ENCODE data around the gene GALM.

DNA sequence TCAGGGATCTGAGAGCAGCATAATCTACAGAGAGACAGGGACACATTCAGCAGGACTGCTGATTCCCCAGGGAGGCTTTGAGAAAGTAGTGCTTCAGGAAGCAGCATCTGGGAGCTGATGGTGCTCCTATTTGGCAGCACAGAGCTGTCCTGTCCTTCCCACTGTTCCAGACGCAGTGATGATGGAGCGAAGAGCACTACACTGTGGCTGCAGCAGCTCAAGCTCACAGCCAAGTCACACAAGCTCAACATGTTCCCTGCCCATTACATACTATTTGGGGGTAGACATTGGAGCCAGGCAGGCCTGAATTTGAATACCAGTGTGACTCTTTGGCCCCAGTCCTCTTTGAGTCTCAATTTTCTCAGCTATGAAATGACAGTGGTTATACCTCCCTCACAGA, 15.2 kb upstream of the GALM start:
- TF ChIP-seq ZNF639 (tag by site-specific recombination; IDR thresholded peaks at IDR 0.05) (no peak), SALL2 (tag by site-specific recombination; IDR thresholded peaks at IDR 0.05; ENCODE audit: borderline replicate concordance) (no peak), ZFP3 (tag by site-specific recombination; IDR thresholded peaks at IDR 0.05; ENCODE audit: low read depth) (no peak), ZFP41 (tag by site-specific recombination; IDR thresholded peaks at IDR 0.05; ENCODE audit: borderline replicate concordance) (no peak), REPIN1 (tag by site-specific recombination; IDR thresholded peaks at IDR 0.05; ENCODE audit: low read depth) (no peak), WT1 (tag by site-specific recombination; IDR thresholded peaks at IDR 0.05) (no peak), ZNF10 (tag by site-specific recombination; IDR thresholded peaks at IDR 0.05) (no peak), ZBTB8A (tag by site-specific recombination; IDR thresholded peaks at IDR 0.05) (no peak), ZNF133 (tag by site-specific recombination; IDR thresholded peaks at IDR 0.05) (no peak), ZNF174 (tag by site-specific recombination; IDR thresholded peaks at IDR 0.05) (no peak)
- TF ChIP-seq, protein P1, sequence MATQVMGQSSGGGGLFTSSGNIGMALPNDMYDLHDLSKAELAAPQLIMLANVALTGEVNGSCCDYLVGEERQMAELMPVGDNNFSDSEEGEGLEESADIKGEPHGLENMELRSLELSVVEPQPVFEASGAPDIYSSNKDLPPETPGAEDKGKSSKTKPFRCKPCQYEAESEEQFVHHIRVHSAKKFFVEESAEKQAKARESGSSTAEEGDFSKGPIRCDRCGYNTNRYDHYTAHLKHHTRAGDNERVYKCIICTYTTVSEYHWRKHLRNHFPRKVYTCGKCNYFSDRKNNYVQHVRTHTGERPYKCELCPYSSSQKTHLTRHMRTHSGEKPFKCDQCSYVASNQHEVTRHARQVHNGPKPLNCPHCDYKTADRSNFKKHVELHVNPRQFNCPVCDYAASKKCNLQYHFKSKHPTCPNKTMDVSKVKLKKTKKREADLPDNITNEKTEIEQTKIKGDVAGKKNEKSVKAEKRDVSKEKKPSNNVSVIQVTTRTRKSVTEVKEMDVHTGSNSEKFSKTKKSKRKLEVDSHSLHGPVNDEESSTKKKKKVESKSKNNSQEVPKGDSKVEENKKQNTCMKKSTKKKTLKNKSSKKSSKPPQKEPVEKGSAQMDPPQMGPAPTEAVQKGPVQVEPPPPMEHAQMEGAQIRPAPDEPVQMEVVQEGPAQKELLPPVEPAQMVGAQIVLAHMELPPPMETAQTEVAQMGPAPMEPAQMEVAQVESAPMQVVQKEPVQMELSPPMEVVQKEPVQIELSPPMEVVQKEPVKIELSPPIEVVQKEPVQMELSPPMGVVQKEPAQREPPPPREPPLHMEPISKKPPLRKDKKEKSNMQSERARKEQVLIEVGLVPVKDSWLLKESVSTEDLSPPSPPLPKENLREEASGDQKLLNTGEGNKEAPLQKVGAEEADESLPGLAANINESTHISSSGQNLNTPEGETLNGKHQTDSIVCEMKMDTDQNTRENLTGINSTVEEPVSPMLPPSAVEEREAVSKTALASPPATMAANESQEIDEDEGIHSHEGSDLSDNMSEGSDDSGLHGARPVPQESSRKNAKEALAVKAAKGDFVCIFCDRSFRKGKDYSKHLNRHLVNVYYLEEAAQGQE (tag by site-specific recombination; IDR thresholded peaks at IDR 0.05) = no peak
- TF ChIP-seq, protein P2, sequence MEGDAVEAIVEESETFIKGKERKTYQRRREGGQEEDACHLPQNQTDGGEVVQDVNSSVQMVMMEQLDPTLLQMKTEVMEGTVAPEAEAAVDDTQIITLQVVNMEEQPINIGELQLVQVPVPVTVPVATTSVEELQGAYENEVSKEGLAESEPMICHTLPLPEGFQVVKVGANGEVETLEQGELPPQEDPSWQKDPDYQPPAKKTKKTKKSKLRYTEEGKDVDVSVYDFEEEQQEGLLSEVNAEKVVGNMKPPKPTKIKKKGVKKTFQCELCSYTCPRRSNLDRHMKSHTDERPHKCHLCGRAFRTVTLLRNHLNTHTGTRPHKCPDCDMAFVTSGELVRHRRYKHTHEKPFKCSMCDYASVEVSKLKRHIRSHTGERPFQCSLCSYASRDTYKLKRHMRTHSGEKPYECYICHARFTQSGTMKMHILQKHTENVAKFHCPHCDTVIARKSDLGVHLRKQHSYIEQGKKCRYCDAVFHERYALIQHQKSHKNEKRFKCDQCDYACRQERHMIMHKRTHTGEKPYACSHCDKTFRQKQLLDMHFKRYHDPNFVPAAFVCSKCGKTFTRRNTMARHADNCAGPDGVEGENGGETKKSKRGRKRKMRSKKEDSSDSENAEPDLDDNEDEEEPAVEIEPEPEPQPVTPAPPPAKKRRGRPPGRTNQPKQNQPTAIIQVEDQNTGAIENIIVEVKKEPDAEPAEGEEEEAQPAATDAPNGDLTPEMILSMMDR (tag by site-specific recombination; IDR thresholded peaks at IDR 0.05) = no peak
- TF ChIP-seq, protein P3, sequence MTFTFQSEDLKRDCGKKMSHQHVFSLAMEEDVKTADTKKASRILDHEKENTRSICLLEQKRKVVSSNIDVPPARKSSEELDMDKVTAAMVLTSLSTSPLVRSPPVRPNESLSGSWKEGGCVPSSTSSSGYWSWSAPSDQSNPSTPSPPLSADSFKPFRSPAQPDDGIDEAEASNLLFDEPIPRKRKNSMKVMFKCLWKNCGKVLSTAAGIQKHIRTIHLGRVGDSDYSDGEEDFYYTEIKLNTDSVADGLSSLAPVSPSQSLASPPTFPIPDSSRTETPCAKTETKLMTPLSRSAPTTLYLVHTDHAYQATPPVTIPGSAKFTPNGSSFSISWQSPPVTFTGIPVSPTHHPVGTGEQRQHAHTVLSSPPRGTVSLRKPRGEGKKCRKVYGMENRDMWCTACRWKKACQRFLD (tag by site-specific recombination; IDR thresholded peaks at IDR 0.05) = no peak
- TF ChIP-seq, protein P4, sequence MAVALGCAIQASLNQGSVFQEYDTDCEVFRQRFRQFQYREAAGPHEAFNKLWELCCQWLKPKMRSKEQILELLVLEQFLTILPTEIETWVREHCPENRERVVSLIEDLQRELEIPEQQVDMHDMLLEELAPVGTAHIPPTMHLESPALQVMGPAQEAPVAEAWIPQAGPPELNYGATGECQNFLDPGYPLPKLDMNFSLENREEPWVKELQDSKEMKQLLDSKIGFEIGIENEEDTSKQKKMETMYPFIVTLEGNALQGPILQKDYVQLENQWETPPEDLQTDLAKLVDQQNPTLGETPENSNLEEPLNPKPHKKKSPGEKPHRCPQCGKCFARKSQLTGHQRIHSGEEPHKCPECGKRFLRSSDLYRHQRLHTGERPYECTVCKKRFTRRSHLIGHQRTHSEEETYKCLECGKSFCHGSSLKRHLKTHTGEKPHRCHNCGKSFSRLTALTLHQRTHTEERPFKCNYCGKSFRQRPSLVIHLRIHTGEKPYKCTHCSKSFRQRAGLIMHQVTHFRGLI (tag by site-specific recombination; IDR thresholded peaks at IDR 0.05) = no peak
